Mammary epithelial cell (primary cell): ENCODE results near the gene RTN4R.

ENCODE experiments used
- CTCF ChIP-seq, 2 donors: IDR thresholded peaks in 1 of 2; conservative IDR thresholded peaks in 1 of 2; 2 replicates each; pipeline ENCODE4 v1.5.1; 2011 to 2012; ENCODE audit warnings: inconsistent platforms in 2 of 2, low read length in 2 of 2, mild to moderate bottlenecking in 2 of 2, control low read depth in 1 of 2, low read depth in 1 of 2; ENCODE audit not compliant: insufficient read depth in 1 of 2; ENCODE audit errors: extremely low read depth in 1 of 2
- EZH2 ChIP-seq: IDR thresholded peaks from 2 replicates; pipeline ENCODE4 v1.6.1; 2012; ENCODE audit warnings: low read length, inconsistent platforms, borderline replicate concordance

- no peak for TF ChIP-seq EZH2
- TF ChIP-seq CTCF (conservative IDR thresholded peaks at IDR 0.05 in 1 of 2, IDR thresholded peaks at IDR 0.05 in 1 of 2; ENCODE audit: extremely low read depth in 1 of 2, insufficient read depth in 1 of 2, low read depth in 1 of 2, low read length in 2 of 2) = no peak
These were observed 10.7 kb downstream of the RTN4R start for GRCh38 chr22:20257212-20258020.
